ENCODE results near the gene SLC4A2.

GRCh38 chr7:151073990-151074389, 14.6 kb downstream of the SLC4A2 start:
- TF ChIP-seq CTCF (IDR thresholded peaks at IDR 0.05; ENCODE audit: low read depth, low read length) (no peak), EZH2phosphoT487 (IDR thresholded peaks at IDR 0.05; ENCODE audit: low read depth) (no peak)

All from OCI-LY3 (cell line).